ENCODE measurements around the gene SLC35G3. TPM values are rescaled to one million over a fixed set of nuclear protein-coding genes. Genes with fewer than 3 reads are reported as not detected.
"Not testable (repeated sequence)": the region's sequence is repeated elsewhere in the genome, so short reads cannot be mapped to it uniquely, and the experiment has no call there.

Gene SLC35G3
- polyA plus RNA-seq, 1 donor (not counting 4 experiments of a cell fraction or from before 2014, with no cell fraction given) = not detected

GRCh38 chr17:35235289-35235688 is 41.1 kb upstream of the SLC35G3 start:
- Histone ChIP-seq H3K4me2 (ENCODE audit: control insufficient read depth, extremely low read depth, insufficient read depth, low read depth, low read length) (no peak overlapping the region), H3K4me3 (ENCODE audit: control insufficient read depth in 2 of 3, extremely low read depth in 1 of 3, insufficient read depth in 2 of 3, low read depth in 1 of 3, low read length in 3 of 3) (no peak overlapping the region), H3K27me3 (ENCODE audit: control insufficient read depth, extremely low read depth, insufficient read depth, low read length) (no peaks in the 10 kb centered on the region), H3K9me1 (ENCODE audit: control insufficient read depth, extremely low read depth, insufficient read depth, low read length) (no peaks in the 10 kb centered on the region), H4K20me1 (ENCODE audit: control insufficient read depth, extremely low read depth, insufficient read depth, low read length) (no peaks in the 10 kb centered on the region), H3K9me3 (ENCODE audit: control insufficient read depth, low read depth, low read length) (no peaks in the 10 kb centered on the region), H3K9ac (ENCODE audit: control insufficient read depth, extremely low read depth, insufficient read depth, low read length) (no peak overlapping the region), H3K27ac (ENCODE audit: control insufficient read depth, insufficient read depth, low read length) (no peak overlapping the region), H3K79me2 (ENCODE audit: control insufficient read depth, insufficient read depth, low read length) (no peaks in the 10 kb centered on the region), H3K36me3 (ENCODE audit: control insufficient read depth in 2 of 2, extremely low read depth in 1 of 2, insufficient read depth in 2 of 2, low read length in 2 of 2) (no peaks in the 10 kb centered on the region), H3K4me1 (ENCODE audit: control insufficient read depth, extremely low read depth, insufficient read depth, low read length) (peaks cover 25% of the 10 kb centered on the region), H2AFZ (ENCODE audit: control insufficient read depth, low read length) (no peak overlapping the region)
- no peak for FAIRE-seq
- TF ChIP-seq CTCF (optimal IDR thresholded peaks at IDR 0.05 in 1 of 3, IDR thresholded peaks at IDR 0.05 in 1 of 3, conservative IDR thresholded peaks at IDR 0.05 in 1 of 3; ENCODE audit: extremely low read depth in 1 of 3, insufficient read depth in 2 of 3, low read length in 3 of 3) (no peak), EZH2 (IDR thresholded peaks at IDR 0.05; ENCODE audit: low read length) (no peak)
- no peak for DNase-seq (ENCODE audit: low read depth, low spot score)
- dilution Hi-C loops (cut with MboI; ENCODE audit: extremely low pct_ligation_motif_present, low sequenced_read_pairs) = no loop called here

- dilution Hi-C loops (cut with MboI; ENCODE audit: extremely low pct_ligation_motif_present, low sequenced_read_pairs); H3K9ac ChIP-seq (ENCODE audit: control insufficient read depth, extremely low read depth, insufficient read depth, low read length); H3K4me2 ChIP-seq (ENCODE audit: control insufficient read depth, extremely low read depth, insufficient read depth, low read depth, low read length); H3K27me3 ChIP-seq (ENCODE audit: control insufficient read depth, extremely low read depth, insufficient read depth, low read length); H3K27ac ChIP-seq (ENCODE audit: control insufficient read depth, insufficient read depth, low read length); H3K4me3 ChIP-seq (ENCODE audit: control insufficient read depth in 2 of 3, extremely low read depth in 1 of 3, insufficient read depth in 2 of 3, low read depth in 1 of 3, low read length in 3 of 3); H4K20me1 ChIP-seq (ENCODE audit: control insufficient read depth, extremely low read depth, insufficient read depth, low read length); H3K36me3 ChIP-seq (ENCODE audit: control insufficient read depth in 2 of 2, extremely low read depth in 1 of 2, insufficient read depth in 2 of 2, low read length in 2 of 2); H2AFZ ChIP-seq (ENCODE audit: control insufficient read depth, low read length); H3K9me1 ChIP-seq (ENCODE audit: control insufficient read depth, extremely low read depth, insufficient read depth, low read length); H3K79me2 ChIP-seq (ENCODE audit: control insufficient read depth, insufficient read depth, low read length); H3K9me3 ChIP-seq (ENCODE audit: control insufficient read depth, low read depth, low read length); FAIRE-seq; DNase-seq (ENCODE audit: low read depth, low spot score): not testable (repeated sequence)
- H3K4me1 ChIP-seq (ENCODE audit: control insufficient read depth, extremely low read depth, insufficient read depth, low read length) = peaks cover 20% of the 10 kb centered on the region
Observed at GRCh38 chr17:35234315-35234714, 40.1 kb upstream of the SLC35G3 start.

- H3K4me1 ChIP-seq (ENCODE audit: control insufficient read depth, extremely low read depth, insufficient read depth, low read length) = no peaks in the 10 kb centered on the region
- H3K36me3 ChIP-seq (ENCODE audit: control insufficient read depth in 2 of 2, extremely low read depth in 1 of 2, insufficient read depth in 2 of 2, low read length in 2 of 2) = no peaks in the 10 kb centered on the region
- no peaks in the 10 kb centered on the region for H3K9me3 ChIP-seq (ENCODE audit: control insufficient read depth, low read depth, low read length)
- no peak for TF ChIP-seq CTCF (optimal IDR thresholded peaks at IDR 0.05 in 1 of 3, IDR thresholded peaks at IDR 0.05 in 1 of 3, conservative IDR thresholded peaks at IDR 0.05 in 1 of 3; ENCODE audit: extremely low read depth in 1 of 3, insufficient read depth in 2 of 3, low read length in 3 of 3)
- no peak for TF ChIP-seq EZH2 (IDR thresholded peaks at IDR 0.05; ENCODE audit: low read length)
- H3K9ac ChIP-seq (ENCODE audit: control insufficient read depth, extremely low read depth, insufficient read depth, low read length) = no peak overlapping the region
- no peaks in the 10 kb centered on the region for H3K79me2 ChIP-seq (ENCODE audit: control insufficient read depth, insufficient read depth, low read length)
- DNase-seq (ENCODE audit: low read depth, low spot score) (no peak), FAIRE-seq (no peak)
- no peaks in the 10 kb centered on the region for H4K20me1 ChIP-seq (ENCODE audit: control insufficient read depth, extremely low read depth, insufficient read depth, low read length)
- dilution Hi-C loops (cut with MboI; ENCODE audit: extremely low pct_ligation_motif_present, low sequenced_read_pairs) = no loop called here
- no peaks in the 10 kb centered on the region for H3K27me3 ChIP-seq (ENCODE audit: control insufficient read depth, extremely low read depth, insufficient read depth, low read length)
- H2AFZ ChIP-seq (ENCODE audit: control insufficient read depth, low read length) = no peak overlapping the region
- no peak overlapping the region for H3K4me3 ChIP-seq (ENCODE audit: control insufficient read depth in 2 of 3, extremely low read depth in 1 of 3, insufficient read depth in 2 of 3, low read depth in 1 of 3, low read length in 3 of 3)
- H3K27ac ChIP-seq (ENCODE audit: control insufficient read depth, insufficient read depth, low read length) = no peak overlapping the region
- H3K9me1 ChIP-seq (ENCODE audit: control insufficient read depth, extremely low read depth, insufficient read depth, low read length) = no peaks in the 10 kb centered on the region
- H3K4me2 ChIP-seq (ENCODE audit: control insufficient read depth, extremely low read depth, insufficient read depth, low read depth, low read length) = no peak overlapping the region
Observed at GRCh38 chr17:35229638-35230037, 35.4 kb upstream of the SLC35G3 start.

All from keratinocyte (primary cell).